ENCODE measurements around the gene MGAT5.

GRCh38 chr2:134308474-134309385 is 54.9 kb downstream of the MGAT5 start:
- TF ChIP-seq, protein P1, sequence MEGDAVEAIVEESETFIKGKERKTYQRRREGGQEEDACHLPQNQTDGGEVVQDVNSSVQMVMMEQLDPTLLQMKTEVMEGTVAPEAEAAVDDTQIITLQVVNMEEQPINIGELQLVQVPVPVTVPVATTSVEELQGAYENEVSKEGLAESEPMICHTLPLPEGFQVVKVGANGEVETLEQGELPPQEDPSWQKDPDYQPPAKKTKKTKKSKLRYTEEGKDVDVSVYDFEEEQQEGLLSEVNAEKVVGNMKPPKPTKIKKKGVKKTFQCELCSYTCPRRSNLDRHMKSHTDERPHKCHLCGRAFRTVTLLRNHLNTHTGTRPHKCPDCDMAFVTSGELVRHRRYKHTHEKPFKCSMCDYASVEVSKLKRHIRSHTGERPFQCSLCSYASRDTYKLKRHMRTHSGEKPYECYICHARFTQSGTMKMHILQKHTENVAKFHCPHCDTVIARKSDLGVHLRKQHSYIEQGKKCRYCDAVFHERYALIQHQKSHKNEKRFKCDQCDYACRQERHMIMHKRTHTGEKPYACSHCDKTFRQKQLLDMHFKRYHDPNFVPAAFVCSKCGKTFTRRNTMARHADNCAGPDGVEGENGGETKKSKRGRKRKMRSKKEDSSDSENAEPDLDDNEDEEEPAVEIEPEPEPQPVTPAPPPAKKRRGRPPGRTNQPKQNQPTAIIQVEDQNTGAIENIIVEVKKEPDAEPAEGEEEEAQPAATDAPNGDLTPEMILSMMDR (IDR thresholded peaks at IDR 0.05) = no peak
- no peak for TF ChIP-seq POLR2A (IDR thresholded peaks at IDR 0.05)
